H1 (cell line): ENCODE measurements around the gene CACNG4. TPM values are rescaled to one million over a fixed set of nuclear protein-coding genes. Genes with fewer than 3 reads are reported as not detected.

Experiments
- BCL11A ChIP-seq, 2 experiments: IDR thresholded peaks; one replicate each; pipeline ENCODE4 v1.6.1; 2011; ENCODE audit warnings: low read depth in 2 of 2, low read length in 2 of 2, mild to moderate bottlenecking in 2 of 2
- RNF2 ChIP-seq: fragments of 200-900, 300-1000 bp; sonication (generic); IDR thresholded peaks from 2 replicates; pipeline ENCODE4 v1.7.1; 2016; ENCODE audit warnings: borderline replicate concordance, low read depth, mild to moderate bottlenecking, antibody characterized with exemption, low read length; ENCODE audit not compliant: poor library complexity, severe bottlenecking; ENCODE audit errors: missing control alignments
- polyA plus RNA-seq, 7 experiments: library from polyadenylated mRNA; depleted of rRNA in 3 of 7; stranded (reverse) in 5 of 7; unstranded in 2 of 7; fragments of >200 nt in 5 of 7; fragments of 200-250 nt in 2 of 7; gene quantifications; 1 replicate in 5 of 7; 2 replicates in 1 of 7; 4 replicates in 1 of 7; pipeline versions ENCODE4 v1.2.1 to v1.2.3, GENCODE V29; 2011 to 2013; ENCODE audit warnings: missing spikeins in 2 of 7, mixed read lengths in 2 of 7
- total RNA-seq: library from RNA; stranded (reverse); fragmentation: NEBNext Ultra II Directional; extraction: Animal tissue kit (Norgen Biotek cat#: 25700); gene quantifications from 2 replicates; pipeline ENCODE4 v1.2.1, GENCODE V29; 2021

The CACNG4 gene
- total and polyA plus RNA-seq, 2 of the 8 experiments (the other 6 are each of a cell fraction or from before 2014, with no cell fraction given): 3.6 to 5.6 TPM

DNA sequence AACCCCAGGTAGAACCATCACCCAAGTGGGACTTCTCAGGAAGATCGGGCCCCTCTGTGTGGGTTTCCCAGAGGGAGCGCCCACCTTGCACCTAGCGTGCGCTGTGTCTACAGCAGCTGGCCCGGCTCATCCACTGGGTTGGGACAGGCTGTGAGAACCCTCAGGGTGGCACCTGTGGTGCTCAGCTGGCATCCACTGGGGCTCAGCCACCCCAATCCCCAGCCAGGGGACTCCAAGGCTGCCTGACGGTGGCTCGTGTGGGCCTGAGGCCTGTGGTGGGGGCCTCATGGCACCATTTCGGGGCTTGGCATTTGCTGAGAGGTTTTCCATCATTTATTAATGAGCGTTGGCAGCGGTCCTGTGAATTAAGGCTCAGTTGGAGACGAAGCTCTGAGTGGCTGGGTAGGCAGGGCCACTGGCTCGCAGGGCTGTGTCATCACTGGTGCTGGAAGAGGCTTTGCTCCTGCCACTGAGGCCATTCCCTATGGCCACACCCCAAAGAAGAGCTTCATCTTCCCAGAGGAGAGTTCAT lies 28.5 kb downstream of the CACNG4 start (continued):
- TF ChIP-seq RNF2 (no peak), BCL11A (IDR thresholded peaks at IDR 0.05; ENCODE audit: low read depth in 2 of 2, low read length in 2 of 2) (no peak)
- TF ChIP-seq, all 59 proteins: peak for 0
